Mucosa of rectum (tissue), 2 donors: ENCODE results near the gene UCHL3.

Source experiments
- H3K27ac ChIP-seq, 2 donors: one replicate each; pipeline ENCODE4 v1.7.0; 2013; ENCODE audit warnings: inconsistent platforms in 2 of 2, low read depth in 2 of 2, low read length in 2 of 2
- H3K27me3 ChIP-seq, 2 donors: one replicate each; pipeline ENCODE4 v1.7.0; 2013; ENCODE audit warnings: low read length in 2 of 2; ENCODE audit not compliant: control insufficient read depth in 2 of 2, insufficient read depth in 2 of 2
- H3K36me3 ChIP-seq, 2 donors: one replicate each; pipeline ENCODE4 v1.7.0; 2013; ENCODE audit warnings: low read length in 2 of 2; ENCODE audit not compliant: control insufficient read depth in 2 of 2, insufficient read depth in 2 of 2
- H3K4me1 ChIP-seq, 2 donors: one replicate each; pipeline ENCODE4 v1.7.0; 2013; ENCODE audit warnings: low read length in 2 of 2, mild to moderate bottlenecking in 1 of 2; ENCODE audit not compliant: control insufficient read depth in 2 of 2, insufficient read depth in 2 of 2
- H3K4me3 ChIP-seq, 2 donors: one replicate each; pipeline ENCODE4 v1.7.0; 2013; ENCODE audit warnings: low read length in 2 of 2
- H3K9ac ChIP-seq, 2 donors: one replicate each; pipeline ENCODE4 v1.7.0; 2013; ENCODE audit warnings: low read length in 2 of 2, low read depth in 1 of 2, mild to moderate bottlenecking in 1 of 2
- H3K9me3 ChIP-seq, 2 donors: one replicate each; pipeline ENCODE4 v1.7.0; 2013; ENCODE audit warnings: low read length in 2 of 2; ENCODE audit not compliant: control insufficient read depth in 2 of 2
- donor health status: healthy.
- donor health status: Normal muscosa, but diverticular disease.

UCHL3 gene

DNA sequence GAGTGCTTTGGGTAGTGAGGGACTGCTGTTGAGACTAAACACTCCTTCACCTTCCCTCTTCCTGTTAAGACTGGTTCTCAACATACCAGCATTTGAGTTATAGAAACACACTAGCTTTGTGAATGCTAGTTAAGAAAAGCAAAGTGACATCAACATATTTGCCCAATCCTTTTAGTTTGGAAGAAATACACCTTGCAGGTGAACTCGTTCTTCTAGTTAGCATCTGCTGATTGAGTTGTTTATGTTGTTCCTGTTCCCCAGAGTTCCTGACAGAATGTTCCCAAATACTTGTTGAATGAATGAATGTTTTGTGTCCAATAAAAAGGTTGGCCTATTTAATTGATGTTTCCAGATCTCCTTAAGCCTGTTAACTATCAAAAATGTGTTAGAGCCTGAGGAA, 93.6 kb downstream of the UCHL3 start:
- H3K4me1 ChIP-seq, result no peaks in the 10 kb centered on the region
- no peak overlapping the region for H3K9ac ChIP-seq
- H3K4me3 ChIP-seq, result no peak overlapping the region
- H3K27me3 ChIP-seq, result no peaks in the 10 kb centered on the region
- no peaks in the 10 kb centered on the region for H3K36me3 ChIP-seq
- no peak overlapping the region for H3K27ac ChIP-seq
- H3K9me3 ChIP-seq, result no peaks in the 10 kb centered on the region

- H3K36me3 ChIP-seq, result no peaks in the 10 kb centered on the region
- no peak overlapping the region for H3K9ac ChIP-seq
- H3K4me3 ChIP-seq, result no peak overlapping the region
- no peak overlapping the region for H3K27ac ChIP-seq
- no peaks in the 10 kb centered on the region for H3K4me1 ChIP-seq
- no peaks in the 10 kb centered on the region for H3K27me3 ChIP-seq
- H3K9me3 ChIP-seq, result no peaks in the 10 kb centered on the region
Observed at GRCh38 chr13:75643693-75644092, 94.1 kb downstream of the UCHL3 start.

GRCh38 chr13:75645141-75645540, 95.5 kb downstream of the UCHL3 start:
- Histone ChIP-seq H3K4me1 (no peaks in the 10 kb centered on the region), H3K27me3 (no peaks in the 10 kb centered on the region), H3K4me3 (no peak overlapping the region), H3K27ac (no peak overlapping the region), H3K9me3 (no peaks in the 10 kb centered on the region), H3K9ac (no peak overlapping the region), H3K36me3 (no peaks in the 10 kb centered on the region)

- Histone ChIP-seq H3K4me3 (no peak overlapping the region), H3K36me3 (no peaks in the 10 kb centered on the region), H3K27ac (no peak overlapping the region), H3K9me3 (no peaks in the 10 kb centered on the region), H3K27me3 (no peaks in the 10 kb centered on the region), H3K4me1 (no peaks in the 10 kb centered on the region), H3K9ac (no peak overlapping the region)
Observed at GRCh38 chr13:75647126-75647784, 97.7 kb downstream of the UCHL3 start.

GRCh38 chr13:75648446-75648845, 98.9 kb downstream of the UCHL3 start:
- Histone ChIP-seq H3K9ac (no peak overlapping the region), H3K36me3 (no peaks in the 10 kb centered on the region), H3K9me3 (no peaks in the 10 kb centered on the region), H3K4me3 (no peak overlapping the region), H3K4me1 (no peaks in the 10 kb centered on the region), H3K27me3 (no peaks in the 10 kb centered on the region), H3K27ac (no peak overlapping the region)

DNA sequence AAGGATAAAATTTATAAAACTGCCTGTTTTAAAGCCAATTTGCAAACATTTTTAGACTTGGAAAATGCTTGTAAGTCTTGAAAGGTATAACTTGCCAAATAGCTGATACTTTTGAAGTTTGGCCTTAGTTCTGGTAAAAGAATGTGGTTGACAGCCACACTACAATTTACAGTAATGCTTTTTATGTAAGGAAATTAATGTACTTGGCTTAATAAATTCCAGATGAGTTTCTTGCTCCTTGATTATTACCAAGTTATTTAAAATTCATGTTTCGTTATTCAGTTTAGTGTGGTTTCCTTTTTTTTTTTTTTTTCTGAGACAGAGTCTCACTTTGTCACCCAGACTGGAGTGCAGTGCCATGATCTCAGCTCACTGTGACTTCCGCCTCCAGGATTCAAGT, 101.4 kb downstream of the UCHL3 start:
- Histone ChIP-seq H3K9me3 (no peaks in the 10 kb centered on the region), H3K9ac (no peak overlapping the region), H3K27ac (no peak overlapping the region), H3K36me3 (no peaks in the 10 kb centered on the region), H3K27me3 (no peaks in the 10 kb centered on the region), H3K4me1 (no peaks in the 10 kb centered on the region), H3K4me3 (no peak overlapping the region)

DNA sequence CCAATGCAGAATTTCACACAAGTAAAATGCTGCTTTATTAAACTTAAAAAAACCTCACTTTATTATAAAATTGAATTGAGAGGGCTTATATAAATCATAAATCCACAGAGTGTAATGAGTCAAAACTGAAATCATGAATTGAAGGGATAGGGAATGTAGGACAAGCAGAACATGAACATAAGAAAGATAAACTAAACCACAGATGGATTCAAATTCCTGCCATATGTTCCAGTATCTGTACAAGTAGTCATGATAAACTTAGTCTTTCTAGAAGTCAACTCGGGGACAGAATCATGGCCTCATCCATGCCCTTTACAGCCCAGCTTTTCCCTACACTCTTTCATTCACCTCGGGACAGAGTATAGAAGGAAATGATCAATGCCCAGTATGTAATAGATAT, 103.1 kb downstream of the UCHL3 start:
- no peaks in the 10 kb centered on the region for H3K9me3 ChIP-seq
- H3K27ac ChIP-seq, result no peak overlapping the region
- no peaks in the 10 kb centered on the region for H3K27me3 ChIP-seq
- no peak overlapping the region for H3K9ac ChIP-seq
- H3K4me1 ChIP-seq, result no peaks in the 10 kb centered on the region
- H3K4me3 ChIP-seq, result no peak overlapping the region
- no peaks in the 10 kb centered on the region for H3K36me3 ChIP-seq
